GM23338 (cell line): Measurements from ENCODE around the gene PPAN. TPM values are rescaled to one million over a fixed set of nuclear protein-coding genes. Genes with fewer than 3 reads are reported as not detected.

ENCODE experiments used
- ATAC-seq: fragments of 200-7000 bp; cut with Tn5 transposase; 3 replicates; pipeline ENCODE4 v1.9.1; 2020
- DNase-seq: peaks from one replicate; pipeline ENCODE4 v3.0.0-alpha.2; 2015; ENCODE audit warnings: low spot score
- H2AFZ ChIP-seq: fragments of 200-600 bp; sonication (generic); 2 replicates; pipeline ENCODE4 v1.8.0; 2016; ENCODE audit warnings: antibody characterized with exemption, mild to moderate bottlenecking, moderate library complexity
- H3F3A ChIP-seq: fragments of 200-600 bp; sonication (generic); replicated peaks from 2 replicates; pipeline ENCODE4 v1.8.0; 2017; ENCODE audit warnings: antibody characterized with exemption, mixed run types, low read depth
- H3K27ac ChIP-seq: fragments of 200-600 bp; sonication (generic); 2 replicates; pipeline ENCODE4 v1.6.1; 2016; ENCODE audit warnings: low read depth
- H3K27me3 ChIP-seq: fragments of 200-600 bp; sonication (generic); 2 replicates; pipeline ENCODE4 v1.8.0; 2016; ENCODE audit warnings: mild to moderate bottlenecking, mixed run types, moderate library complexity; ENCODE audit not compliant: insufficient read depth
- H3K36me3 ChIP-seq: fragments of 200-600 bp; sonication (generic); 2 replicates; pipeline ENCODE4 v1.8.0; 2016; ENCODE audit warnings: mild to moderate bottlenecking; ENCODE audit not compliant: insufficient read depth
- H3K4me1 ChIP-seq: fragments of 200-600 bp; sonication (generic); 2 replicates; pipeline ENCODE4 v1.8.0; 2016; ENCODE audit warnings: mild to moderate bottlenecking, moderate library complexity; ENCODE audit not compliant: insufficient read depth
- H3K4me2 ChIP-seq: fragments of 200-600 bp; sonication (generic); 2 replicates; pipeline ENCODE4 v1.7.1; 2017; ENCODE audit warnings: mixed run types
- H3K4me3 ChIP-seq: fragments of 200-600 bp; sonication (generic); 2 replicates; pipeline ENCODE4 v1.6.1; 2016; ENCODE audit warnings: mixed run types
- H3K79me2 ChIP-seq: fragments of 200-600 bp; sonication (generic); replicated peaks from 2 replicates; pipeline ENCODE4 v1.8.0; 2017; ENCODE audit warnings: mild to moderate bottlenecking; ENCODE audit not compliant: insufficient read depth
- H3K9me2 ChIP-seq: fragments of 200-600 bp; sonication (generic); 2 replicates; pipeline ENCODE4 v1.8.0; 2017; ENCODE audit not compliant: insufficient read depth
- H4K20me1 ChIP-seq: fragments of 200-600 bp; sonication (generic); replicated peaks from 2 replicates; pipeline ENCODE4 v1.8.0; 2017; ENCODE audit warnings: mild to moderate bottlenecking; ENCODE audit not compliant: insufficient read depth
- H3K27ac Mint-ChIP-seq: 2 replicates; pipeline ENCODE4 v1.8.0; 2020; ENCODE audit warnings: inconsistent platforms, mild to moderate bottlenecking, moderate library complexity, mixed read lengths
- H3K27me3 Mint-ChIP-seq: 3 replicates; pipeline ENCODE4 v1.8.0; 2022; ENCODE audit warnings: low read depth, mild to moderate bottlenecking, moderate library complexity, mixed read lengths, inconsistent platforms; ENCODE audit not compliant: insufficient read depth, poor library complexity
- H3K36me3 Mint-ChIP-seq: 3 replicates; pipeline ENCODE4 v1.8.0; 2021; ENCODE audit warnings: low read depth, mild to moderate bottlenecking, inconsistent platforms, moderate library complexity, mixed read lengths
- H3K4me1 Mint-ChIP-seq: 3 replicates; pipeline ENCODE4 v1.8.0; 2020; ENCODE audit warnings: mild to moderate bottlenecking, inconsistent platforms, mixed read lengths
- H3K4me3 Mint-ChIP-seq: 3 replicates; pipeline ENCODE4 v1.8.0; 2021; ENCODE audit warnings: moderate library complexity, mild to moderate bottlenecking, inconsistent platforms, mixed read lengths
- H3K9me3 Mint-ChIP-seq: 3 replicates; pipeline ENCODE4 v1.8.0; 2020; ENCODE audit warnings: moderate library complexity, mild to moderate bottlenecking, inconsistent platforms, mixed read lengths
- CTCF ChIP-seq, 2 experiments: fragments of 200-600 bp in 1 of 2; sonication (generic) in 1 of 2; conservative IDR thresholded peaks; 2 replicates each; pipeline versions ENCODE4 v1.5.1 to v1.6.1; 2016 to 2017; ENCODE audit warnings: antibody characterized with exemption in 2 of 2, low read depth in 2 of 2, mild to moderate bottlenecking in 2 of 2, moderate library complexity in 1 of 2
- EZH2phosphoT487 ChIP-seq: fragments of 200-600 bp; sonication (generic); IDR thresholded peaks from one replicate; pipeline ENCODE4 v1.8.1; 2018; ENCODE audit warnings: antibody characterized with exemption; ENCODE audit not compliant: unreplicated experiment
- NANOG ChIP-seq: IDR thresholded peaks from 2 replicates; pipeline ENCODE4 v1.6.1; 2016; ENCODE audit warnings: antibody characterized with exemption, borderline replicate concordance
- POLR2AphosphoS5 ChIP-seq: IDR thresholded peaks from 2 replicates; pipeline ENCODE4 v1.6.1; 2016; ENCODE audit warnings: antibody characterized with exemption, low read depth
- REST ChIP-seq: IDR thresholded peaks from one replicate; pipeline ENCODE4 v1.6.1; 2018; ENCODE audit warnings: antibody characterized with exemption; ENCODE audit not compliant: unreplicated experiment
- STAT1 ChIP-seq: IDR thresholded peaks from one replicate; pipeline ENCODE4 v1.6.1; 2016; ENCODE audit warnings: antibody characterized with exemption; ENCODE audit not compliant: unreplicated experiment
- ZNF114 ChIP-seq: fragments of 250-450 bp; sonication (Bioruptor Pico); IDR thresholded peaks from 2 replicates; pipeline ENCODE4 v1.5.0; 2020; ENCODE audit warnings: mild to moderate bottlenecking, moderate library complexity
- ZNF331 ChIP-seq: fragments of 250-450 bp; sonication (Bioruptor Pico); IDR thresholded peaks from 2 replicates; pipeline ENCODE4 v1.5.0; 2020; ENCODE audit warnings: low read depth, mild to moderate bottlenecking, moderate library complexity
- ZNF462 ChIP-seq: fragments of 250-450 bp; sonication (Bioruptor Pico); IDR thresholded peaks from 2 replicates; pipeline ENCODE4 v1.5.0; 2020; ENCODE audit warnings: mild to moderate bottlenecking, moderate library complexity
- polyA plus RNA-seq: library from polyadenylated mRNA; unstranded; fragments of >200 nt; fragmentation: Nextera tagmentation; extraction: Ambion mirVana; gene quantifications from 2 replicates; pipeline ENCODE4 v1.2.1, GENCODE V29; 2016
- total RNA-seq: library from RNA; depleted of rRNA; stranded (reverse); fragments of >200 nt; shearing (Covaris generic); gene quantifications from 2 replicates; pipeline ENCODE4 v1.2.3, GENCODE V29; 2014

PPAN gene
- total and polyA plus RNA-seq, 2 experiments from 2014 or later: 71.8 to 81.9 TPM

GRCh38 chr19:10134040-10134439 is 27.9 kb downstream of the PPAN start:
- Mint-ChIP-seq H3K27me3 (peaks cover 9% of the 10 kb centered on the region), H3K4me3 (no peak overlapping the region), H3K4me1 (no peaks in the 10 kb centered on the region), H3K27ac (no peak overlapping the region), H3K36me3 (peaks cover 61% of the 10 kb centered on the region), H3K9me3 (no peaks in the 10 kb centered on the region)
- Histone ChIP-seq H2AFZ (no peak overlapping the region), H3K9me2 (no peaks in the 10 kb centered on the region), H4K20me1 (peaks cover 3% of the 10 kb centered on the region; the same call in 1 of the 2 replicates), H3K4me1 (no peaks in the 10 kb centered on the region), H3K4me3 (no peak overlapping the region), H3K4me2 (no peak overlapping the region), H3K79me2 (no peaks in the 10 kb centered on the region), H3F3A (0 out of 2 replicates have a peak, but pooled peaks cover 7% of the 10 kb centered on the region), H3K27me3 (no peaks in the 10 kb centered on the region), H3K36me3 (peaks cover 21% of the 10 kb centered on the region), H3K27ac (no peak overlapping the region)
- DNase-seq: no peak
- no peak for TF ChIP-seq CTCF (conservative IDR thresholded peaks at IDR 0.05; ENCODE audit: low read depth in 2 of 2)
- TF ChIP-seq ZNF114 (CRISPR knock-in tag): no peak
- TF ChIP-seq NANOG: no peak
- ATAC-seq: no peak

GRCh38 chr19:10135551-10136334 is 29.6 kb downstream of the PPAN start:
- Histone ChIP-seq H3K36me3 (peaks cover 30% of the 10 kb centered on the region), H3K27ac (no peak overlapping the region), H3K9me2 (no peaks in the 10 kb centered on the region), H3K27me3 (no peaks in the 10 kb centered on the region), H3K4me2 (no peak overlapping the region), H4K20me1 (peaks cover 7% of the 10 kb centered on the region; the same call in 1 of the 2 replicates), H3K4me1 (no peaks in the 10 kb centered on the region), H3K4me3 (no peak overlapping the region), H3F3A (0 out of 2 replicates have a peak, but pooled peaks cover 7% of the 10 kb centered on the region), H2AFZ (no peak overlapping the region), H3K79me2 (no peaks in the 10 kb centered on the region)
- H3K36me3 Mint-ChIP-seq: peaks cover 73% of the 10 kb centered on the region
- no peak overlapping the region for H3K4me3 Mint-ChIP-seq
- no peak overlapping the region for H3K27ac Mint-ChIP-seq
- H3K27me3 Mint-ChIP-seq: peaks cover 7% of the 10 kb centered on the region
- no peaks in the 10 kb centered on the region for H3K4me1 Mint-ChIP-seq
- no peaks in the 10 kb centered on the region for H3K9me3 Mint-ChIP-seq
- no peak for ATAC-seq
- DNase-seq: no peak
- TF ChIP-seq NANOG (no peak), ZNF331 (CRISPR knock-in tag) (no peak), ZNF462 (CRISPR knock-in tag) (no peak), EZH2phosphoT487 (no peak), STAT1 (no peak), REST (no peak), POLR2AphosphoS5 (no peak)
